ENCODE results near the gene SIGLEC7. TPM values are rescaled to one million over a fixed set of nuclear protein-coding genes. Genes with fewer than 3 reads are reported as not detected.

Gene SIGLEC7
- not detected for total RNA-seq

- H3K27ac Mint-ChIP-seq, result no peak within 1 kb of the TSS
- DNase-seq (no peak), ATAC-seq (no peak)
- H3K4me1 Mint-ChIP-seq, result peaks cover 9% of the 10 kb centered on the region
- ChIA-PET CTCF (no interaction called here), POLR2A (no interaction called here)
- intact Hi-C loops (cut with DNase I, micrococcal nuclease), result no loop called here
- no peaks in the 10 kb centered on the region for H3K27me3 Mint-ChIP-seq
- H3K9me3 Mint-ChIP-seq (ENCODE audit: low read depth), result no peaks in the 10 kb centered on the region
- no peak within 1 kb of the TSS for H3K4me3 Mint-ChIP-seq
- no peaks in the 10 kb centered on the region for H3K36me3 Mint-ChIP-seq (ENCODE audit: low read depth)
These were observed at the start of gene SIGLEC7 for GRCh38 chr19:51142119-51142518. TSS of gene SIGLEC7 (plus strand) at chr19:51142301. CDS start at chr19:51142370, 69 bp downstream.

- H3K36me3 Mint-ChIP-seq (ENCODE audit: low read depth), result peaks cover 10% of the 10 kb centered on the region
- ATAC-seq (no peak), DNase-seq (no peak)
- intact Hi-C loops (cut with DNase I, micrococcal nuclease), result loop anchor here in 1 of 2 experiments (2.0 kb wide), 1 partner anchor 162 kb away; no protein-coding TSS in a partner anchor
- H3K27me3 Mint-ChIP-seq, result no peaks in the 10 kb centered on the region
- peaks cover 12% of the 10 kb centered on the region for H3K4me1 Mint-ChIP-seq
- no peak overlapping the region for H3K27ac Mint-ChIP-seq
- ChIA-PET CTCF (interaction anchor here (0.7 to 3.7 kb wide), 2 partner anchors 8 to 73 kb away, joined by 3 to 10 read pairs; no protein-coding TSS in a partner anchor), POLR2A (no interaction called here)
- no peaks in the 10 kb centered on the region for H3K9me3 Mint-ChIP-seq (ENCODE audit: low read depth)
- no peak overlapping the region for H3K4me3 Mint-ChIP-seq
These were observed 49.0 kb upstream of the SIGLEC7 start for GRCh38 chr19:51093101-51093500.

- H3K4me1 Mint-ChIP-seq, result peaks cover 12% of the 10 kb centered on the region
- H3K9me3 Mint-ChIP-seq (ENCODE audit: low read depth), result no peaks in the 10 kb centered on the region
- no peaks in the 10 kb centered on the region for H3K27me3 Mint-ChIP-seq
- H3K27ac Mint-ChIP-seq, result no peak overlapping the region
- no peak for DNase-seq
- intact Hi-C loops (cut with DNase I, micrococcal nuclease), result loop anchor here (1.0 to 2.0 kb wide), 3 partner anchors 72 to 163 kb away; no protein-coding TSS in a partner anchor
- ATAC-seq, result no peak
- H3K4me3 Mint-ChIP-seq, result no peak overlapping the region
- H3K36me3 Mint-ChIP-seq (ENCODE audit: low read depth), result peaks cover 10% of the 10 kb centered on the region
- ChIA-PET CTCF (interaction anchor here (0.5 to 3.7 kb wide), 5 partner anchors 8 to 251 kb away, joined by 3 to 10 read pairs (median 3); no protein-coding TSS in a partner anchor), POLR2A (no interaction called here)
These were observed 48.4 kb upstream of the SIGLEC7 start for GRCh38 chr19:51093510-51094345.

- intact Hi-C loops (cut with DNase I, micrococcal nuclease), result loop anchor here in 1 of 2 experiments (1.0 kb wide), 2 partner anchors 73 to 164 kb away; no protein-coding TSS in a partner anchor
- H3K9me3 Mint-ChIP-seq (ENCODE audit: low read depth), result no peaks in the 10 kb centered on the region
- no peaks in the 10 kb centered on the region for H3K27me3 Mint-ChIP-seq
- H3K4me1 Mint-ChIP-seq, result peaks cover 15% of the 10 kb centered on the region
- DNase-seq, result peak; percentile 68
- no peak overlapping the region for H3K27ac Mint-ChIP-seq
- H3K36me3 Mint-ChIP-seq (ENCODE audit: low read depth), result peaks cover 10% of the 10 kb centered on the region
- ChIA-PET POLR2A (no interaction called here), CTCF (interaction anchor here (1.0 to 3.7 kb wide), 3 partner anchors 34 to 74 kb away, joined by 3 to 10 read pairs (median 3); no protein-coding TSS in a partner anchor)
- H3K4me3 Mint-ChIP-seq, result no peak overlapping the region
- no peak for ATAC-seq
These were observed 47.3 kb upstream of the SIGLEC7 start for GRCh38 chr19:51094696-51095279.

- Mint-ChIP-seq H3K9me3 (ENCODE audit: low read depth) (no peaks in the 10 kb centered on the region), H3K36me3 (ENCODE audit: low read depth) (peaks cover 16% of the 10 kb centered on the region), H3K27ac (no peak overlapping the region), H3K27me3 (no peaks in the 10 kb centered on the region), H3K4me1 (peaks cover 17% of the 10 kb centered on the region), H3K4me3 (no peak overlapping the region)
- ChIA-PET POLR2A (no interaction called here), CTCF (interaction anchor here (0.6 to 1.8 kb wide), 15 partner anchors 8 to 320 kb away, joined by 3 to 7 read pairs (median 3); no protein-coding TSS in a partner anchor)
- intact Hi-C loops (cut with DNase I, micrococcal nuclease), result loop anchor here in 1 of 2 experiments (1.0 kb wide), 1 partner anchor 167 kb away; no protein-coding TSS in a partner anchor
- ATAC-seq, result no peak
- DNase-seq, result no peak
These were observed 45.5 kb upstream of the SIGLEC7 start for GRCh38 chr19:51096473-51097165.

- POLR2A ChIA-PET, result no interaction called here
- Mint-ChIP-seq H3K4me3 (no peak overlapping the region), H3K36me3 (ENCODE audit: low read depth) (peaks cover 18% of the 10 kb centered on the region), H3K4me1 (peaks cover 20% of the 10 kb centered on the region), H3K9me3 (ENCODE audit: low read depth) (no peaks in the 10 kb centered on the region), H3K27me3 (no peaks in the 10 kb centered on the region), H3K27ac (no peak overlapping the region)
- intact Hi-C loops (cut with DNase I, micrococcal nuclease), result loop anchor here in 1 of 2 experiments (1.0 kb wide), 1 partner anchor 168 kb away; no protein-coding TSS in a partner anchor
- DNase-seq (peak; percentile 87), ATAC-seq (peak; percentile 67)
- CTCF ChIA-PET, result interaction anchor here (0.7 to 1.8 kb wide), 10 partner anchors 10 to 320 kb away, joined by 3 to 7 read pairs (median 4); no protein-coding TSS in a partner anchor
These were observed 44.8 kb upstream of the SIGLEC7 start for GRCh38 chr19:51097166-51097738.

GRCh38 chr19:51097796-51098195 lies 44.3 kb upstream of the SIGLEC7 start:
- H3K27ac Mint-ChIP-seq, result no peak overlapping the region
- no peak for ATAC-seq
- CTCF ChIA-PET, result interaction anchor here (1.8 kb wide), 1 partner anchor 36 kb away, joined by 4 read pairs; no protein-coding TSS in a partner anchor
- no peaks in the 10 kb centered on the region for H3K9me3 Mint-ChIP-seq (ENCODE audit: low read depth)
- H3K4me1 Mint-ChIP-seq, result peaks cover 25% of the 10 kb centered on the region
- peaks cover 24% of the 10 kb centered on the region for H3K36me3 Mint-ChIP-seq (ENCODE audit: low read depth)
- POLR2A ChIA-PET, result no interaction called here
- no peaks in the 10 kb centered on the region for H3K27me3 Mint-ChIP-seq
- H3K4me3 Mint-ChIP-seq, result no peak overlapping the region
- intact Hi-C loops (cut with DNase I, micrococcal nuclease), result loop anchor here in 1 of 2 experiments (1.0 kb wide), 1 partner anchor 168 kb away; no protein-coding TSS in a partner anchor
- no peak for DNase-seq

- ATAC-seq, result peak; percentile 66
- POLR2A ChIA-PET, result no interaction called here
- intact Hi-C loops (cut with DNase I, micrococcal nuclease), result no loop called here
- DNase-seq, result peak; percentile 47
- Mint-ChIP-seq H3K27me3 (no peaks in the 10 kb centered on the region), H3K4me3 (no peak overlapping the region), H3K4me1 (peaks cover 26% of the 10 kb centered on the region), H3K36me3 (ENCODE audit: low read depth) (peaks cover 27% of the 10 kb centered on the region), H3K9me3 (ENCODE audit: low read depth) (no peaks in the 10 kb centered on the region), H3K27ac (no peak overlapping the region)
- CTCF ChIA-PET, result no interaction called here
These were observed 43.6 kb upstream of the SIGLEC7 start for GRCh38 chr19:51098365-51099046.

GRCh38 chr19:51099047-51099382 lies 43.1 kb upstream of the SIGLEC7 start:
- Mint-ChIP-seq H3K27me3 (no peaks in the 10 kb centered on the region), H3K9me3 (ENCODE audit: low read depth) (no peaks in the 10 kb centered on the region), H3K4me1 (peaks cover 28% of the 10 kb centered on the region), H3K36me3 (ENCODE audit: low read depth) (peaks cover 31% of the 10 kb centered on the region), H3K27ac (no peak overlapping the region), H3K4me3 (no peak overlapping the region)
- DNase-seq (no peak), ATAC-seq (no peak)
- CTCF ChIA-PET, result no interaction called here
- POLR2A ChIA-PET, result no interaction called here
- intact Hi-C loops (cut with DNase I, micrococcal nuclease), result no loop called here

GRCh38 chr19:51100601-51101000 lies 41.5 kb upstream of the SIGLEC7 start:
- Mint-ChIP-seq H3K27me3 (no peaks in the 10 kb centered on the region), H3K27ac (no peak overlapping the region), H3K4me3 (no peak overlapping the region), H3K9me3 (ENCODE audit: low read depth) (no peaks in the 10 kb centered on the region), H3K36me3 (ENCODE audit: low read depth) (peaks cover 40% of the 10 kb centered on the region), H3K4me1 (peaks cover 31% of the 10 kb centered on the region)
- intact Hi-C loops (cut with DNase I, micrococcal nuclease), result no loop called here
- ChIA-PET CTCF (interaction anchor here (1.5 kb wide), 1 partner anchor 178 kb away, joined by 4 read pairs; no protein-coding TSS in a partner anchor), POLR2A (interaction anchor here (0.7 kb wide), 1 partner anchor 13 kb away, joined by 3 read pairs; no protein-coding TSS in a partner anchor)
- ATAC-seq (no peak), DNase-seq (no peak)

All from activated CD4-positive, alpha-beta T cell treated with anti-CD3 and anti-CD28 coated beads for 36 hours (primary cell).